Common myeloid progenitor, CD34-positive (primary cell): ENCODE data around the gene DDX47.
A peak's percentile ranks its signal among the peaks of the same experiment; 100 is the strongest.
"Not testable (repeated sequence)": the region's sequence is repeated elsewhere in the genome, so short reads cannot be mapped to it uniquely, and the experiment has no call there.

Source experiments
- CTCF ChIA-PET: fragments of 350-600 bp; sonication (Branson Sonifier 250); formaldehyde crosslinking; loops from one replicate; lab custom pipeline; 2021; ENCODE audit warnings: antibody characterized with exemption; lab: Charles Lee
- POLR2A ChIA-PET: fragments of 350-600 bp; sonication (Branson Sonifier 250); formaldehyde crosslinking; loops from one replicate; lab custom pipeline; 2021; ENCODE audit warnings: antibody characterized with exemption; lab: Charles Lee
- DNase-seq, 3 donors: peaks; one replicate each; pipeline versions ENCODE4 v3.0.0 to v3.0.0-alpha.2; 2013
- H3K27ac ChIP-seq, 2 experiments: 1 replicate in 1 of 2; 2 replicates in 1 of 2; pipeline ENCODE4 v1.7.0; 2013; ENCODE audit warnings: inconsistent platforms in 2 of 2, low read length in 2 of 2, mild to moderate bottlenecking in 2 of 2, low read depth in 1 of 2, moderate library complexity in 1 of 2; ENCODE audit not compliant: severe bottlenecking in 2 of 2, insufficient read depth in 1 of 2, poor library complexity in 1 of 2
- H3K27me3 ChIP-seq, 5 experiments: replicated peaks in 2 of 5; 1 replicate in 3 of 5; 2 replicates in 2 of 5; pipeline versions ENCODE4 v1.6.1 to v1.7.0; 2013; ENCODE audit warnings: low read length in 4 of 5, mild to moderate bottlenecking in 2 of 5, moderate library complexity in 2 of 5, inconsistent platforms in 1 of 5; ENCODE audit not compliant: insufficient read depth in 5 of 5, control insufficient read depth in 4 of 5
- H3K36me3 ChIP-seq, 4 experiments: 1 replicate in 2 of 4; 2 replicates in 2 of 4; pipeline versions ENCODE4 v1.6.1 to v1.7.0; 2013; ENCODE audit warnings: low read length in 3 of 4, control low read depth in 1 of 4, mild to moderate bottlenecking in 1 of 4; ENCODE audit not compliant: control insufficient read depth in 4 of 4, insufficient read depth in 4 of 4
- H3K4me1 ChIP-seq, 4 experiments: 1 replicate in 3 of 4; 2 replicates in 1 of 4; pipeline versions ENCODE4 v1.6.1 to v1.7.1; 2013; ENCODE audit warnings: low read length in 3 of 4, mild to moderate bottlenecking in 3 of 4, control low read depth in 1 of 4, inconsistent platforms in 1 of 4, moderate library complexity in 1 of 4; ENCODE audit not compliant: control insufficient read depth in 4 of 4, insufficient read depth in 4 of 4; ENCODE audit errors: control extremely low read depth in 1 of 4
- H3K4me3 ChIP-seq, 7 experiments: 1 replicate in 4 of 7; 2 replicates in 3 of 7; pipeline versions ENCODE4 v1.5.1 to v1.7.0; 2013; ENCODE audit warnings: mild to moderate bottlenecking in 7 of 7, low read length in 6 of 7, moderate library complexity in 6 of 7, inconsistent platforms in 2 of 7, low read depth in 2 of 7, control low read depth in 1 of 7; ENCODE audit not compliant: insufficient read depth in 4 of 7, control insufficient read depth in 1 of 7; ENCODE audit errors: extremely low read depth in 1 of 7
- H3K9me3 ChIP-seq, 5 experiments: 1 replicate in 4 of 5; 2 replicates in 1 of 5; pipeline versions ENCODE4 v1.6.1 to v1.7.1; 2013; ENCODE audit warnings: low read length in 4 of 5, mild to moderate bottlenecking in 2 of 5, inconsistent platforms in 1 of 5, low read depth in 1 of 5, moderate library complexity in 1 of 5; ENCODE audit not compliant: control insufficient read depth in 4 of 5, insufficient read depth in 2 of 5; ENCODE audit errors: control extremely low read depth in 1 of 5
- WGBS: methylation state at CpG from one replicate; pipeline ENCODE4 v1.1.5; 2013; ENCODE audit not compliant: insufficient coverage; 5-methylcytosine and 5-hydroxymethylcytosine counted together

The DDX47 gene

DNA sequence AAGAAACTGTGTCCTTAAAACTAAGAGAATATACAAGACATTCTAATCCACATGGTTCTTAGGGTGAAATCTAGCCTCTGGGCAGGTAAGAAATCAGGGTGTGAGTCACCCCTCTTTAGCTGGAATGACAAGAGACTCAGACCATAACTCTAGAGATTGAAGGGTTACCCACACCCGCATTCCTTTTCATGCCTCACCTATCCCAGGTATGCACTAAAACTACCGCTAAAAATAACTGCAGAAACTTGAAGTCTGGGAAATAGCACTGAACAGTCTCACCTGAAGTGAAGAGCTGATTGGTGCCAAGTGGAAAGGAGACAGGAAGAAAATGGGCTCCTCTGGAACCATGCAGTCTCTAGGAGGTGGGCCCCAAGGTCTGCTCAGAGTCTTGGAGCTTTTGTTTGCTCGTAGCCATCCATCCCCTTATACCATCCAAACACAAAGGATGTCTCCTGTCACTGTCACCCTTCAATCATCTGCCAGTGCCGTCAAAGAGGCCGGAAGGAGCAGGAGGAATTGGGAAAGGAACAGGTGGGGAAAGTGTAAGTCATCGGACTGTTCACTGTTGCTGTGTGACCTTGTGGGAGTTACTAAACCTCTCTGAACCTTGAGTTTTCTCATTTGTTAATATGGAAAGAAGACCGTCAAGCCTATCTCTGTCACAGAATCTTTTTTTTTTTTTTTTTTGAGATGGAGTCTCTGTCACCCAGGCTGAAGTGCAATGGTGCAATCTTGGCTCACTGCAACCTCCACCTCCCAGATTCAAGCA, 22.4 kb downstream of the DDX47 start:
- no peak overlapping the region for H3K27ac ChIP-seq
- POLR2A ChIA-PET = no interaction called here
- WGBS = 93% methylated on average over 4 of the region's 7 CpGs
- H3K4me1 ChIP-seq = peaks cover 0 to 5% (median 1%) of the 10 kb centered on the region in 4 experiments
- no peak for DNase-seq
- CTCF ChIA-PET = interaction anchor here (0.8 to 4.0 kb wide), 5 partner anchors 8 to 377 kb away, joined by 3 to 36 read pairs (median 4); no protein-coding TSS in a partner anchor
- H3K9me3 ChIP-seq = no peaks in the 10 kb centered on the region
- no peaks in the 10 kb centered on the region for H3K27me3 ChIP-seq
- no peak overlapping the region for H3K4me3 ChIP-seq
- H3K36me3 ChIP-seq = peaks cover 2 to 33% (median 22%) of the 10 kb centered on the region in 4 experiments

DNA sequence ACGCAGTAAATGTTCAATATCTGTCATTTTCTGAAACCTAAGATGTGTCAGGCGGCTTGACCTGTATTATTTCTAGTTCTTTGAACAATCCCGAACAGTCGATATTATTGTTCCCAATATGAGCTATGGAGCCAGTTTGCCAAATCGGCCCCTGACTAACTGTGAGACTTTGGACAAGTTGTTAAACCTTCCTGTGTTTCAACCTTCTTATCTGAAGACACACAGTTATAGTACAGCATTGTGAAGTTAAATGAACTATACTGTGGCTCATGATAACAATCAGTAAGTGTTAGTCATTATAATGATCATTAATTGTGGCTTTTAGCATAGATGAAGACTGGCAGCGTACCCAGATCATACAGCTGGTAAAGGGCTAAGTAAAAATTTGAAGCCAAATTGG, 23.4 kb downstream of the DDX47 start:
- DNase-seq = no peak
- H3K36me3 ChIP-seq = peaks cover 2 to 27% (median 17%) of the 10 kb centered on the region in 4 experiments
- POLR2A ChIA-PET = interaction anchor here (0.6 kb wide), 1 partner anchor 111 kb away, joined by 3 read pairs; no protein-coding TSS in a partner anchor
- CTCF ChIA-PET = interaction anchor here (0.6 to 4.0 kb wide), 20 partner anchors 9 to 763 kb away, joined by 3 to 36 read pairs (median 4); partner anchors contain the start of gene GPRC5A
- H3K9me3 ChIP-seq = no peaks in the 10 kb centered on the region
- no peaks in the 10 kb centered on the region for H3K27me3 ChIP-seq
- no peak overlapping the region for H3K4me3 ChIP-seq
- peaks cover 0 to 5% (median 1%) of the 10 kb centered on the region in 4 experiments for H3K4me1 ChIP-seq
- WGBS = 98% methylated on average over 4 of the region's 6 CpGs
- no peak overlapping the region for H3K27ac ChIP-seq

- Histone ChIP-seq H3K4me1 (peaks cover 0 to 5% (median 1%) of the 10 kb centered on the region in 4 experiments), H3K27me3 (no peaks in the 10 kb centered on the region), H3K36me3 (peaks cover 2 to 22% (median 15%) of the 10 kb centered on the region in 4 experiments), H3K9me3 (no peaks in the 10 kb centered on the region), H3K27ac (no peak overlapping the region), H3K4me3 (no peak overlapping the region)
- ChIA-PET CTCF (interaction anchor here (0.6 to 4.0 kb wide), 20 partner anchors 10 to 764 kb away, joined by 3 to 36 read pairs (median 4); partner anchors contain the start of gene GPRC5A), POLR2A (interaction anchor here (0.6 kb wide), 1 partner anchor 111 kb away, joined by 3 read pairs; no protein-coding TSS in a partner anchor)
- 56% methylated on average over 11 of the region's 15 CpGs for WGBS
- DNase-seq = peak; percentile 56 to 78 (median 70)
Observed at GRCh38 chr12:12837025-12837812, 24.1 kb downstream of the DDX47 start.

DNA sequence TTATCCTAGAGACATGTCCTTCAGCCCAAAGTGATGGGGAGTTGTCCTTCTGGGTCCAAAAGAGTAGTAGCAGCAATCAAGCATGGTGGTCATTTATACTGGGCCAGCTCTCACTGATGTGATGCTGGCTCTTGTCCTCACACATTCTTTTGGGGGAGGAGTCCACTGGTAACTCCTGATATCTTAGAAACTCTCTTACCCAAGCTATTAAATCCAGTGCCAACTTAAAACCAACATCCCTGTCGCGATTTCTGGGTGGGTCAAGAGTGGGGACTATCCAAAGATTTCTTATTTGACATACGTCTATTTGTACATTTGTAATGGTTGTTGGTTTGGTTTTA, 24.6 kb downstream of the DDX47 start:
- POLR2A ChIA-PET = interaction anchor here (0.7 kb wide), 1 partner anchor 355 kb away, joined by 3 read pairs; no protein-coding TSS in a partner anchor
- no peak for DNase-seq
- WGBS = no CpG with 5 or more reads among the region's 3 CpGs

DNA sequence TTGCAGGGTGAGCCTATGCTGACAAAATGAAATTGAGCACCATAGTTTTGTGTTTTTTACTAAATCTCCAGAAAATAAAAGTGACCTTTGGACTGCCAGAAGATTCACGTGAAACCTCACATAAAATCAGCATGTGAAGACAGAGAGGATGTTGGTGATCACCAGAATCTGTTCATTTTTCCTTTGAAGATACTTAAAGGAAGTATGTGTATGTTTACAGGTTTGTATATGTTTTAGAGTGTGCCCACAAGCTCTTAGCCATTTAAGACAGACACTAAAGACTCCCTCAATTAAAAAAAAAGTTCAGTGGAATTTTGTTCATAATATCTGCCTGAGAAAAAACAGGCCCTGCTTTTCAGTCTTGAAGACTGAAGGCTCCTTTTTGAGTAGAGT, 25.9 kb downstream of the DDX47 start:
- H3K27me3 ChIP-seq = no peaks in the 10 kb centered on the region
- ChIA-PET CTCF (interaction anchor here (4.0 kb wide), 1 partner anchor 374 kb away, joined by 36 read pairs; no protein-coding TSS in a partner anchor), POLR2A (no interaction called here)
- H3K4me1 ChIP-seq = peaks cover 0 to 5% (median 1%) of the 10 kb centered on the region in 4 experiments
- DNase-seq = no peak
- no peak overlapping the region for H3K27ac ChIP-seq
- peaks cover 0 to 5% (median 4%) of the 10 kb centered on the region in 4 experiments for H3K36me3 ChIP-seq
- H3K4me3 ChIP-seq = no peak overlapping the region
- no CpG with 5 or more reads among the region's 1 CpG for WGBS
- no peaks in the 10 kb centered on the region for H3K9me3 ChIP-seq

More for the DNA sequence above, 24.6 kb downstream of the DDX47 start:
- peaks cover 0 to 16% (median 9%) of the 10 kb centered on the region in 4 experiments for H3K36me3 ChIP-seq
- H3K9me3 ChIP-seq = no peaks in the 10 kb centered on the region
- H3K27ac ChIP-seq = no peak overlapping the region
- H3K4me1 ChIP-seq = peaks cover 0 to 5% (median 1%) of the 10 kb centered on the region in 4 experiments
- no peaks in the 10 kb centered on the region for H3K27me3 ChIP-seq
- no peak overlapping the region for H3K4me3 ChIP-seq
- CTCF ChIA-PET = interaction anchor here (1.0 to 4.0 kb wide), 12 partner anchors 23 to 398 kb away, joined by 3 to 36 read pairs (median 6); partner anchors contain the start of gene GPRC5A

DNA sequence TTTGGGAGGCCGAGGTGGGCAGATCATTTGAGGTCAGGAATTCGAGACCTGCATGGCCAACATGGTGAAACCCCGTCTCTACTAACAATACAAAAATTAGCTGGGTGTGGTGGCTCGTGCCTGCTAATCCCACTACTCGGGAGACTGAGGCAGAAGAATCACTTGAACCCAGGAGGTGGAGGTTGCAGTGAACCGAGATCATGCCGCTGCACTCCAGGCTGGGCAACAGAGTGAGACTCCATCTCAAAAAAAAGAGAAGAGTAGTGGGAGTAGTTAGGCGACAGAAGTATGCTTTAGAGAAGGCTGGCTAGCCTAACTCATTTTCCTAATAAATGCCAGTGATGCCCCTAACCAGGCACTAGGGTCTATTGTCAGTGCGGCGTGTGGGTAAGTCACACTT, 26.3 kb downstream of the DDX47 start:
- H3K36me3 ChIP-seq, DNase-seq, CTCF ChIA-PET, POLR2A ChIA-PET, H3K27me3 ChIP-seq, H3K9me3 ChIP-seq, H3K27ac ChIP-seq, H3K4me3 ChIP-seq, H3K4me1 ChIP-seq: not testable (repeated sequence)
- 98% methylated on average over 8 of the region's 10 CpGs for WGBS
